Measurements from ENCODE around the gene SLC15A5.

SLC15A5 gene

DNA sequence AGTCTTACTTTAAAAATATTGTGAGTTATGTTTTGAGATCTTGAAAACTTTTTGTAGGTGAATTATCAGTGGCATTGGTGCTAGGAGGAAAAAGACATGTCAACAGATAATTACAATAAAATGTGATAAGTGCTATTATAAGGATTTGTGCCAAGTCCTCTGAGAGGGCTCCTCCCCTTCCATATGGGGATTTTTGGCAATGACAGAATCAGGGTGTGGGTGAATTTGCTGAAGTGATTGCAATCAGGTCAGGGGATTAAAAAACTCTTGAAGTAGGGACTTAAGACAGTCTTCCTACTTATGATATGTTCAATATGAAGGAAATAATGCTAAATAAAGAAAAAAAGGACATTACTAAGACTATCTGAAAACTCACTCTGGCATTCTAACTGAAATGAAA is 122.5 kb downstream of the SLC15A5 start:
- H3K4me3 ChIP-seq (ENCODE audit: insufficient read length, low read depth), result no peak overlapping the region
- no peaks in the 10 kb centered on the region for H3K4me1 ChIP-seq (ENCODE audit: insufficient read depth, insufficient read length)
- DNase-seq (ENCODE audit: low read depth, low spot score), result no peak
- no peak overlapping the region for H3K9ac ChIP-seq (ENCODE audit: insufficient read length, low read depth)
- TF ChIP-seq SUZ12 (IDR thresholded peaks at IDR 0.05; ENCODE audit: extremely low read depth, insufficient read depth, insufficient read length), result no peak
- no peak for TF ChIP-seq ZNF274 (IDR thresholded peaks at IDR 0.05; ENCODE audit: low read depth, low read length)
- no peaks in the 10 kb centered on the region for H3K27me3 ChIP-seq (ENCODE audit: insufficient read depth, insufficient read length)
- no peaks in the 10 kb centered on the region for H3K9me3 ChIP-seq (ENCODE audit: insufficient read depth, low read length)
- no peaks in the 10 kb centered on the region for H3K36me3 ChIP-seq (ENCODE audit: insufficient read depth, insufficient read length, low read length)

DNA sequence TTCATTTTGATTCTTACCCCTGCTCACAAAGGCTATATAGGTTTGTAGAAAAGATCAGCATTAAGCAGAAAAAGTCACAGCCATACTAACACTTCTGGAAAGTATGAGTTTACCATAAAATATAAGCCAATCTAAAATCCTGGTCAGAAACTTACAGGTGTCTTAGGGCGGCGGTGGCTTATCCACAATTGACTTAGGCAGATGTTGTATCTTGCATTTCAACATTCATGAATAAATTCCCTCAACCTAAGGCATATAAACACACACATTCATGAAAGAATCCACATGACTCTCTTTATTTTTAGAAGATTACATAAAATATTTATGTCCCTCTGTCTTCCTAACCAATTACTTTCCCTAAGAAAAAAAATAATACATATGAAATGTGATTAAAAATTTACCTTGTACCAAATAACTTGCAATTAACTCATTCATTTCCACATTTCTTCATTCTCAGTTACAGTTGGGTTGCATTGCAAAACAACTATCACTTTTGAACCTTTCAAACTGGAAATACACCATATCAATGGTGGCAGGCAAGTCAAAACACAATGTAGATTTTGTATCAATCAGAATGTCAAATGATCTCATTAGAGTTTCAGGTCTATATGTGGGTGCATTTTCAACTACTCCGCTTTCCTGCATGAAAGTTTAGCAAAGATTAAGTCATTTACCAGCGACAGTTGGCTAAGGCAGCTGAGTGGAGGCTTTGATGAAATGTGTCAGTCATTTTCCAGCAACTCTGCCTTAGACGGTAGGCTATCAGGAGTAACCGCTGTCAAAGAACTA is 124.4 kb downstream of the SLC15A5 start:
- DNase-seq (ENCODE audit: low read depth, low spot score), result no peak
- Histone ChIP-seq H3K4me3 (ENCODE audit: insufficient read length, low read depth) (no peak overlapping the region), H3K9me3 (ENCODE audit: insufficient read depth, low read length) (no peaks in the 10 kb centered on the region), H3K9ac (ENCODE audit: insufficient read length, low read depth) (no peak overlapping the region), H3K4me1 (ENCODE audit: insufficient read depth, insufficient read length) (no peaks in the 10 kb centered on the region), H3K27me3 (ENCODE audit: insufficient read depth, insufficient read length) (no peaks in the 10 kb centered on the region), H3K36me3 (ENCODE audit: insufficient read depth, insufficient read length, low read length) (no peaks in the 10 kb centered on the region)
- no peak for TF ChIP-seq SUZ12 (IDR thresholded peaks at IDR 0.05; ENCODE audit: extremely low read depth, insufficient read depth, insufficient read length)
- no peak for TF ChIP-seq YY1 (IDR thresholded peaks at IDR 0.05; ENCODE audit: insufficient read depth, insufficient read length)
- no peak for TF ChIP-seq ZNF274 (IDR thresholded peaks at IDR 0.05; ENCODE audit: low read depth, low read length)

DNA sequence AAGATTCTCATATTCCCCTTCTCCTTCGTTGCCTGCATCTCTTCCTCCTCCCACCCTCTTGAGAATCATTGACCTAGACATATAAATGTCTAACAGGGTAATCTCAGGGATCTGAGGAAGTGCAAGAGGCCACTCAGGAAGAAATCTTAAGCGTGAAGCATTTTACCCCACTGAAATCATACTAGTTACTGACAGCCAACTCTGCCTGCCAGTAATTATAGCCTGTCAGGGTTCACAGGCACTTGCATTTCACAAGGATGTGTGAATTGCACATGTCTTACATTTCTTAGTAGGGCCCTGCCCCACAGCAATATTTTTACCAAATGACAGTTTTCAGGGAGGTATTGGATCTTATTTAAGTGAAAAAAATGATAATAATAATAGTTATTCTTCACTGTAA is 127.2 kb downstream of the SLC15A5 start:
- H3K36me3 ChIP-seq (ENCODE audit: insufficient read depth, insufficient read length, low read length), result no peaks in the 10 kb centered on the region
- TF ChIP-seq YY1 (IDR thresholded peaks at IDR 0.05; ENCODE audit: insufficient read depth, insufficient read length) (no peak), SUZ12 (IDR thresholded peaks at IDR 0.05; ENCODE audit: extremely low read depth, insufficient read depth, insufficient read length) (no peak), ZNF274 (IDR thresholded peaks at IDR 0.05; ENCODE audit: low read depth, low read length) (no peak)
- no peak for DNase-seq (ENCODE audit: low read depth, low spot score)
- H3K9me3 ChIP-seq (ENCODE audit: insufficient read depth, low read length), result no peaks in the 10 kb centered on the region
- H3K27me3 ChIP-seq (ENCODE audit: insufficient read depth, insufficient read length), result no peaks in the 10 kb centered on the region
- no peak overlapping the region for H3K4me3 ChIP-seq (ENCODE audit: insufficient read length, low read depth)
- no peak overlapping the region for H3K9ac ChIP-seq (ENCODE audit: insufficient read length, low read depth)
- no peaks in the 10 kb centered on the region for H3K4me1 ChIP-seq (ENCODE audit: insufficient read depth, insufficient read length)

- H3K4me1 ChIP-seq (ENCODE audit: insufficient read depth, insufficient read length), result no peaks in the 10 kb centered on the region
- H3K9ac ChIP-seq (ENCODE audit: insufficient read length, low read depth), result no peak overlapping the region
- no peak for TF ChIP-seq ZNF274 (IDR thresholded peaks at IDR 0.05; ENCODE audit: low read depth, low read length)
- no peak for TF ChIP-seq YY1 (IDR thresholded peaks at IDR 0.05; ENCODE audit: insufficient read depth, insufficient read length)
- TF ChIP-seq SUZ12 (IDR thresholded peaks at IDR 0.05; ENCODE audit: extremely low read depth, insufficient read depth, insufficient read length), result no peak
- H3K4me3 ChIP-seq (ENCODE audit: insufficient read length, low read depth), result no peak overlapping the region
- no peaks in the 10 kb centered on the region for H3K36me3 ChIP-seq (ENCODE audit: insufficient read depth, insufficient read length, low read length)
- no peaks in the 10 kb centered on the region for H3K27me3 ChIP-seq (ENCODE audit: insufficient read depth, insufficient read length)
- no peaks in the 10 kb centered on the region for H3K9me3 ChIP-seq (ENCODE audit: insufficient read depth, low read length)
- no peak for DNase-seq (ENCODE audit: low read depth, low spot score)
Observed at GRCh38 chr12:16148938-16149337, 128.5 kb downstream of the SLC15A5 start.
